Measurements from ENCODE around the gene NYAP2.

Gene NYAP2

DNA sequence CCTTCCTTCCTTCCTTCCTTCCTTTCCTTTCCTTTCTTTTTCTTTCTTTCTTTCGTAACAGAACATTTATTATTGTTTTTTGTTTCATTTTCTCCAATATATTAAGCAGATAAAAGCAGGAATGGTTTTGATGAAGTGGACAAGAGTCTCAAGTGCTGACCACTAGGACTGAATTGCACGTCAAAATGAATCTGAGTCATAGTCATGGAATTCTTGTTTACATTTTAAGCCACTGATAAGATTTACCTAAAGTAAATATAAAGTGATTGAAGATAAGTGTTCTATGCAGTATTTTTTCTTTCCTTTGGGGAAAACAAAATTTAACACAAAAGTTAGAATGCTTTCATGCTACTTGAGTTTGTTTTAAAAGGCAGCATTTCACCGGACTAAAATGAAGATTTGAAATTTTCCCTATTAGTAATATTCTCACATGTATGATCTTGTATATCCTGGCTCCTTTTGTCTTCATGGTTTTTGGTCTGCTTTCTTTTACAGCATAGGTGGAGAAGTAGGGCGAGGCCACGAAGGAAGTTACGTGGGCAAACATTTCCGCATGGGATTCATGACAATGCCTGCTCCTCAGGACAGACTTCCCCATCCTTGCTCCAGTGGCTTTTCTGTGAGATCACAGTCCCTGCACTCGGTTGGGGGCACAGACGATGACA, 113.5 kb downstream of the NYAP2 start:
- H3K27me3 ChIP-seq (ENCODE audit: low read depth) = no peaks in the 10 kb centered on the region
- in situ Hi-C loops (cut with MboI; ENCODE audit: low sequenced_read_pairs) = no loop called here

DNA sequence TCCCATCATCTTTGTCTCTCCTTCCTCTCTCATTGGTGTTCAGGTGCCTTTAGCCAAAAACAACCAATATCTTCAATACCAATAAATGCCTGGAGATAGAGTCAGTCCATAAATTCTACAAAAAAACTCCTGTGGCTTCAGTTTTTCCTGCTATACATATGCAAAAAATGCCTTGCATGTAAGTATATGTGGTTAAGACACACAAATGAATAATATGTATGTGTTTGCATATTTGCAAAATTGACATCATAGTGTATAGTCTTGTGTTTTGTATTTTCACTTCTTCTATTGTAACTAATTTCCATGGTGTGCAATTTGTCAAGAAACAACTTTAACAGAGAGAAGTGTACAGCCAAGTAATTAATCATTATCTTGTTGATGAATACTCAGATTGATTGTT, 115.5 kb downstream of the NYAP2 start:
- Histone ChIP-seq H3K4me1 (no peaks in the 10 kb centered on the region), H3K27me3 (ENCODE audit: low read depth) (no peaks in the 10 kb centered on the region), H3K36me3 (replicated peaks) (no peaks in the 10 kb centered on the region), H3K4me3 (no peak overlapping the region), H3K9me3 (no peaks in the 10 kb centered on the region)
- no peak for DNase-seq (ENCODE audit: low spot score in 2 of 2)
- in situ Hi-C loops (cut with MboI; ENCODE audit: low sequenced_read_pairs) = no loop called here

More for the DNA sequence above, 113.5 kb downstream of the NYAP2 start:
- Histone ChIP-seq H3K4me3 (no peak overlapping the region), H3K9me3 (no peaks in the 10 kb centered on the region), H3K4me1 (no peaks in the 10 kb centered on the region), H3K36me3 (replicated peaks) (no peaks in the 10 kb centered on the region)
- no peak for DNase-seq (ENCODE audit: low spot score in 2 of 2)

GRCh38 chr2:225526760-225527390, 127.4 kb downstream of the NYAP2 start:
- H3K27me3 ChIP-seq (ENCODE audit: low read depth) = no peaks in the 10 kb centered on the region
- H3K36me3 ChIP-seq (replicated peaks) = no peaks in the 10 kb centered on the region
- H3K4me1 ChIP-seq = no peaks in the 10 kb centered on the region
- in situ Hi-C loops (cut with MboI; ENCODE audit: low sequenced_read_pairs) = no loop called here
- H3K9me3 ChIP-seq = no peaks in the 10 kb centered on the region
- no peak for DNase-seq (ENCODE audit: low spot score in 2 of 2)
- H3K4me3 ChIP-seq = no peak overlapping the region

DNA sequence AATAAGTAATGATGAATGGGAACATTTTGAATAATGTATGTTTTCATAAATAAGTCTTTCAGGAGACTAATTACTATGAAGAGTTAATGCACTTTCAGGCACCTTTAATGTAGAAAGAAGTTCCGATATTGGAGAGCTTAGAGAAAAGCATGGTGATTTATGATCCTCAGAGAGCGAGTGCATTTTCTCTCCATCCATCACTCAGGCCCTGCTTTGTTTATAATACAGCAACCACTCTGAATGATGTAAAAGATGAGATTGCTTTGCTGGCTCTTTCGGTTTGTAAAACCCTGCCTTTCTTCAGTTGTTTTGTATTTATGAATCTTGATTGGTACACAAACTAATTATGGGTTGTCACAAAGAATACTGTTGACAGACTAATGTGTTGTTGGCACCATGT, 132.0 kb downstream of the NYAP2 start:
- no peak for DNase-seq (ENCODE audit: low spot score in 2 of 2)
- H3K36me3 ChIP-seq (replicated peaks) = no peaks in the 10 kb centered on the region
- in situ Hi-C loops (cut with MboI; ENCODE audit: low sequenced_read_pairs) = no loop called here
- no peak overlapping the region for H3K4me3 ChIP-seq
- no peaks in the 10 kb centered on the region for H3K4me1 ChIP-seq
- H3K9me3 ChIP-seq = no peaks in the 10 kb centered on the region
- no peaks in the 10 kb centered on the region for H3K27me3 ChIP-seq (ENCODE audit: low read depth)

- Histone ChIP-seq H3K36me3 (replicated peaks) (no peaks in the 10 kb centered on the region), H3K4me1 (no peaks in the 10 kb centered on the region), H3K4me3 (no peak overlapping the region), H3K9me3 (no peaks in the 10 kb centered on the region), H3K27me3 (ENCODE audit: low read depth) (no peaks in the 10 kb centered on the region)
- DNase-seq (ENCODE audit: low spot score in 2 of 2) = no peak
- in situ Hi-C loops (cut with MboI; ENCODE audit: low sequenced_read_pairs) = no loop called here
These were observed 132.6 kb downstream of the NYAP2 start for GRCh38 chr2:225532096-225532495.

DNA sequence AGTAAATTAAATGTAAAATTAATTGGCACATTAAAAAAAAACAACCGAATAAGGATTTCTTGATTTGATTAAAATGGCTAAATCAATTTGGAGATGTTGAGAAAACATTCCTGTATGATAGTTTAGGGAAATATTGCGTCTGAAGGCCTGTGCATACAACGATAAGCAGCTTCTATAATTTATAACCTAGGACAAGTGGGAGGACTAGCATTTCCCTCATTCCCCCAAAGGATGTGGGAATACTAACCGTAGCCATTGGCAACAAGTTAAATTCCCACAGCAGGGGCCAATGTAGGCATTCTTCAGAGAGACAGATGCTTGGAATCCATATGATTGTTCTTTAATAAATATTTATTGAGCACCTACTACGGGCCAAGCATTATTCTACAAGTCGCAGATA, 134.5 kb downstream of the NYAP2 start:
- no peaks in the 10 kb centered on the region for H3K4me1 ChIP-seq
- no peak overlapping the region for H3K4me3 ChIP-seq
- in situ Hi-C loops (cut with MboI; ENCODE audit: low sequenced_read_pairs) = no loop called here
- no peaks in the 10 kb centered on the region for H3K27me3 ChIP-seq (ENCODE audit: low read depth)
- no peaks in the 10 kb centered on the region for H3K9me3 ChIP-seq
- no peak for DNase-seq (ENCODE audit: low spot score in 2 of 2)
- H3K36me3 ChIP-seq (replicated peaks) = no peaks in the 10 kb centered on the region

DNA sequence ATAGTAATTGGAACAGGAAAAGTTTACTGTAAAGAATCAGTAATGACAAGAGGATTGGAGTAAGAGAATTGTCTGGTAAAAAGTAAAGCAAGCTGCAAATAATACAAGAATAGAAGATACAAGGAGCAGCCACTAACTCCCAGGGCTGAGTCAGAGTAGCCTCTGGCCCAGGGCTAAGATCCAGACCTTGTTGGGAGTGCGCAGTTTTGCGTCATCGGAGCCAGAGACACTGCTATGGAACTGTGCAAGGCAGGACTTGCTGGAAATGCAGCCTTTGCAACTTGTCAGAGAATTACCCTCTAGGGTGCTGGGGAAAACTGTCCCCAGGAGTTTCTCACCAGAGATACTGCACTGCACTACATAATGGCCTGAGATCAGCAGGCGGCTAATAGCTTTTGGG, 135.2 kb downstream of the NYAP2 start:
- DNase-seq (ENCODE audit: low spot score in 2 of 2) = no peak
- no peak overlapping the region for H3K4me3 ChIP-seq
- H3K27me3 ChIP-seq (ENCODE audit: low read depth) = no peaks in the 10 kb centered on the region
- in situ Hi-C loops (cut with MboI; ENCODE audit: low sequenced_read_pairs) = no loop called here
- H3K36me3 ChIP-seq (replicated peaks) = no peaks in the 10 kb centered on the region
- no peaks in the 10 kb centered on the region for H3K4me1 ChIP-seq
- no peaks in the 10 kb centered on the region for H3K9me3 ChIP-seq

DNA sequence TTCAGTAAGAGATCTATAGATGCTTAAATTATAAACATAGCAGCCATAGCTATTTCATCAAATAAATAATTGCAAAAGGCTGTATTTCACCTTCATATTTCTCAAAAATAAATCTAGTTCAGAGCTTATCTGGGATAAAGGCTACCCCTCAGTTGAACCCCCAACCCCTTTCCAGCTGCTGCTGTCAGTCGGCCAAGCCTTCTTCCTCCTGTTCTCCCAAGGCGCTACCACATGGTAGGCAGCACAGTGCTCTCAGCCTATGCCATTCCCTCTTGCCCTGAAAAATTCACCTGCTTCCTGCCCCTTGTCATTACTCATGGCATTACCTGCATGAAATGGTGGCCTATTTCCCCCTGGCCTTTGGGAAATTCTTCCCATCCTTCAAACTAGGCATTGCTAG, 136.5 kb downstream of the NYAP2 start:
- no peak for DNase-seq (ENCODE audit: low spot score in 2 of 2)
- Histone ChIP-seq H3K36me3 (replicated peaks) (no peaks in the 10 kb centered on the region), H3K4me1 (no peaks in the 10 kb centered on the region), H3K4me3 (no peak overlapping the region), H3K9me3 (no peaks in the 10 kb centered on the region), H3K27me3 (ENCODE audit: low read depth) (no peaks in the 10 kb centered on the region)
- in situ Hi-C loops (cut with MboI; ENCODE audit: low sequenced_read_pairs) = no loop called here

- no peak for DNase-seq (ENCODE audit: low spot score in 2 of 2)
- in situ Hi-C loops (cut with MboI; ENCODE audit: low sequenced_read_pairs) = no loop called here
- Histone ChIP-seq H3K27me3 (ENCODE audit: low read depth) (no peaks in the 10 kb centered on the region), H3K4me1 (no peaks in the 10 kb centered on the region), H3K9me3 (no peaks in the 10 kb centered on the region), H3K4me3 (no peak overlapping the region), H3K36me3 (replicated peaks) (no peaks in the 10 kb centered on the region)
These were observed 144.1 kb downstream of the NYAP2 start for GRCh38 chr2:225543626-225544025.

- in situ Hi-C loops (cut with MboI; ENCODE audit: low sequenced_read_pairs) = no loop called here
- H3K36me3 ChIP-seq (replicated peaks) = no peaks in the 10 kb centered on the region
- no peaks in the 10 kb centered on the region for H3K27me3 ChIP-seq (ENCODE audit: low read depth)
- no peak for DNase-seq (ENCODE audit: low spot score in 2 of 2)
- H3K4me1 ChIP-seq = no peaks in the 10 kb centered on the region
- H3K9me3 ChIP-seq = no peaks in the 10 kb centered on the region
- H3K4me3 ChIP-seq = no peak overlapping the region
These were observed 157.0 kb downstream of the NYAP2 start for GRCh38 chr2:225556461-225556860.

- Histone ChIP-seq H3K36me3 (replicated peaks) (no peaks in the 10 kb centered on the region), H3K27me3 (ENCODE audit: low read depth) (no peaks in the 10 kb centered on the region), H3K4me3 (no peak overlapping the region), H3K9me3 (no peaks in the 10 kb centered on the region), H3K4me1 (no peaks in the 10 kb centered on the region)
- in situ Hi-C loops (cut with MboI; ENCODE audit: low sequenced_read_pairs) = no loop called here
- DNase-seq (ENCODE audit: low spot score in 2 of 2) = no peak
These were observed 159.0 kb downstream of the NYAP2 start for GRCh38 chr2:225558399-225559071.

- no peak for DNase-seq (ENCODE audit: low spot score in 2 of 2)
These were observed 159.5 kb downstream of the NYAP2 start for GRCh38 chr2:225559072-225559415.

DNA sequence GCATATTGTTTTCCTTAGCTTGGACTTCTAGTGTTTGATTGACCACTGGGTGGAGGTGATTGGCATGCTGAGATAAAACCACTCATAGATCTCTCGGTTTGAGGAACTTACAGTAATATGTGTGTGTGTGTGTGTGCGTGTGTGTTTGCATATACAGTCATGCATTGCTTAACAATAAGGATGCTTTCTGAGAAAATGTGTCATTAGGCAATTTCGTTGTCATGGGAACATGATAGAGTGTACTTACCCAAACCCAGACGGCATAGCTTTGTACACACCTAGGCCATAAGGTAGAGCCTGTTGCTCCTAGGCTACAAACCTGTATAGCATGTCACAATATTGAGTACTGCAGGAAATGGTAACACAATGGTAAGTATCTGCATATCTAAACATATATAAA, 167.3 kb downstream of the NYAP2 start:
- no peaks in the 10 kb centered on the region for H3K4me1 ChIP-seq
- DNase-seq (ENCODE audit: low spot score in 2 of 2) = no peak
- in situ Hi-C loops (cut with MboI; ENCODE audit: low sequenced_read_pairs) = no loop called here
- no peak overlapping the region for H3K4me3 ChIP-seq
- no peaks in the 10 kb centered on the region for H3K36me3 ChIP-seq (replicated peaks)
- H3K27me3 ChIP-seq (ENCODE audit: low read depth) = no peaks in the 10 kb centered on the region
- no peaks in the 10 kb centered on the region for H3K9me3 ChIP-seq

More at GRCh38 chr2:225559072-225559415, 159.5 kb downstream of the NYAP2 start:
- Histone ChIP-seq H3K4me3 (no peak overlapping the region), H3K9me3 (no peaks in the 10 kb centered on the region), H3K4me1 (no peaks in the 10 kb centered on the region), H3K27me3 (ENCODE audit: low read depth) (no peaks in the 10 kb centered on the region), H3K36me3 (replicated peaks) (no peaks in the 10 kb centered on the region)
- in situ Hi-C loops (cut with MboI; ENCODE audit: low sequenced_read_pairs) = no loop called here

DNA sequence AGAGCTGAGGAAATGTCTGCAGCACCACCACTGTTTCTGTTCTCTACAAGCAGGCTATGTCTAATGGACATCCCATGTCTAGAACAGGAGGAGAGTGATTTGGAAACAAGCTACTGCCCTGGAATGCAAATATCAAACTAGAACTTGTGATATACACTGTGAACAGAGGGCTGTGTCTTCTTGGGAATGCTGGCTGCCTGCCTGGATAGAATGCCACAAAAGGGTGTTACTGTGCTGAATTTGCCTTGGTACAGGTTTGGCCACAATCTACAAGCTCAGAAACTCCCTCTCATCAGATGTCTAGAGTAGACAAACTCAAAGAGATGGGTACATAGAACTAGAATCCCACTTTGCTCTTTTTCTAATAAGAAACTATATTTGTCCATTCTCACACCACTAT, 170.5 kb downstream of the NYAP2 start:
- Histone ChIP-seq H3K9me3 (no peaks in the 10 kb centered on the region), H3K4me3 (no peak overlapping the region), H3K4me1 (no peaks in the 10 kb centered on the region), H3K27me3 (ENCODE audit: low read depth) (no peaks in the 10 kb centered on the region), H3K36me3 (replicated peaks) (no peaks in the 10 kb centered on the region)
- in situ Hi-C loops (cut with MboI; ENCODE audit: low sequenced_read_pairs) = no loop called here
- no peak for DNase-seq (ENCODE audit: low spot score in 2 of 2)
